SK-N-SH treated with all-trans-retinoic acid at 6 μM for 48 hours (cell line): ENCODE data around the gene GTF3C2.

Source experiments
- ATAC-seq: fragments of 200-7000 bp; cut with Tn5 transposase; 3 replicates; pipeline ENCODE4 v1.9.1; 2020; ENCODE audit warnings: mild to moderate bottlenecking, moderate library complexity
- ARNTL ChIP-seq: fragments of 450-650 bp; formaldehyde crosslinking; IDR thresholded peaks from 2 replicates; pipeline ENCODE4 v1.5.0; 2020; ENCODE audit warnings: low read depth, mild to moderate bottlenecking, moderate library complexity, borderline replicate concordance
- BACH2 ChIP-seq: fragments of 250-450 bp; sonication (Bioruptor Pico); IDR thresholded peaks from 2 replicates; pipeline ENCODE4 v1.9.0; 2021; ENCODE audit warnings: mild to moderate bottlenecking, borderline replicate concordance
- CSDC2 ChIP-seq: fragments of 250-450 bp; sonication (Bioruptor Pico); IDR thresholded peaks from 2 replicates; pipeline ENCODE4 v1.5.0; 2020; ENCODE audit warnings: mild to moderate bottlenecking, moderate library complexity
- ESRRG ChIP-seq: fragments of 250-450 bp; sonication (Bioruptor Pico); IDR thresholded peaks from 2 replicates; pipeline ENCODE4 v1.6.1; 2021; ENCODE audit warnings: mild to moderate bottlenecking
- GLIS3 ChIP-seq: fragments of 250-450 bp; sonication (Bioruptor Pico); IDR thresholded peaks from 2 replicates; pipeline ENCODE4 v1.5.0; 2020; ENCODE audit warnings: mild to moderate bottlenecking, moderate library complexity
- OSR1 ChIP-seq: fragments of 250-450 bp; sonication (Bioruptor Pico); IDR thresholded peaks from 2 replicates; pipeline ENCODE4 v1.8.0; 2022; ENCODE audit warnings: moderate library complexity, mild to moderate bottlenecking, inconsistent platforms
- PATZ1 ChIP-seq: fragments of 250-450 bp; sonication (Bioruptor Pico); IDR thresholded peaks from 2 replicates; pipeline ENCODE4 v1.8.0; 2020; ENCODE audit warnings: mild to moderate bottlenecking, moderate library complexity, borderline replicate concordance
- POU6F1 ChIP-seq: fragments of 250-450 bp; sonication (Bioruptor Pico); IDR thresholded peaks from 2 replicates; pipeline ENCODE4 v1.8.0; 2021; ENCODE audit warnings: low read depth, mild to moderate bottlenecking, moderate library complexity, borderline replicate concordance
- PPARA ChIP-seq: fragments of 250-450 bp; sonication (Bioruptor Pico); IDR thresholded peaks from 2 replicates; pipeline ENCODE4 v1.5.0; 2020; ENCODE audit warnings: mild to moderate bottlenecking, borderline replicate concordance
- RARB ChIP-seq: fragments of 250-450 bp; sonication (Bioruptor Pico); IDR thresholded peaks from 2 replicates; pipeline ENCODE4 v1.8.0; 2021; ENCODE audit warnings: mild to moderate bottlenecking, moderate library complexity
- SNAI2 ChIP-seq: fragments of 250-450 bp; sonication (Bioruptor Pico); IDR thresholded peaks from 2 replicates; pipeline ENCODE4 v1.5.0; 2020; ENCODE audit warnings: mild to moderate bottlenecking, moderate library complexity
- TCF4 ChIP-seq: fragments of 250-450 bp; sonication (Bioruptor Pico); IDR thresholded peaks from 2 replicates; pipeline ENCODE4 v1.8.0; 2021; ENCODE audit warnings: mild to moderate bottlenecking, moderate library complexity, borderline replicate concordance
- TOX ChIP-seq: fragments of 250-450 bp; sonication (Bioruptor Pico); IDR thresholded peaks from 2 replicates; pipeline ENCODE4 v1.8.0; 2021; ENCODE audit warnings: mild to moderate bottlenecking, moderate library complexity, borderline replicate concordance
- TSHZ2 ChIP-seq: fragments of 250-450 bp; sonication (Bioruptor Pico); IDR thresholded peaks from 2 replicates; pipeline ENCODE4 v1.5.0; 2020; ENCODE audit warnings: mild to moderate bottlenecking, moderate library complexity
- ZFP3 ChIP-seq: fragments of 250-450 bp; sonication (Bioruptor Pico); IDR thresholded peaks from 2 replicates; pipeline ENCODE4 v1.5.0; 2020; ENCODE audit warnings: mild to moderate bottlenecking, moderate library complexity
- ZFP30 ChIP-seq: fragments of 450-650 bp; formaldehyde crosslinking; IDR thresholded peaks from 2 replicates; pipeline ENCODE4 v1.5.0; 2022; ENCODE audit warnings: mild to moderate bottlenecking, moderate library complexity
- ZNF565 ChIP-seq: fragments of 450-650 bp; formaldehyde crosslinking; conservative IDR thresholded peaks from 2 replicates; pipeline ENCODE4 v1.5.0; 2020; ENCODE audit warnings: low read depth, mild to moderate bottlenecking, moderate library complexity
- ZNF8 ChIP-seq: fragments of 450-650 bp; formaldehyde crosslinking; IDR thresholded peaks from 2 replicates; pipeline ENCODE4 v1.5.0; 2020; ENCODE audit warnings: mild to moderate bottlenecking, moderate library complexity

Gene GTF3C2

GRCh38 chr2:27376866-27377617 lies 20.5 kb upstream of the GTF3C2 start:
- no peak for ATAC-seq
- TF ChIP-seq POU6F1 (peak; percentile 23; the same call in 1 of the 2 replicates), ZFP30 (CRISPR knock-in tag) (no peak)

- no peak for ATAC-seq
Measured at GRCh38 chr2:27376151-27376865, 19.7 kb upstream of the GTF3C2 start.

GRCh38 chr2:27375513-27376099 lies 19.0 kb upstream of the GTF3C2 start:
- no peak for ATAC-seq
- no peak for TF ChIP-seq ESRRG (CRISPR knock-in tag)
- TF ChIP-seq OSR1, result no peak

More at GRCh38 chr2:27376151-27376865, 19.7 kb upstream of the GTF3C2 start:
- no peak for TF ChIP-seq PPARA (CRISPR knock-in tag)
- no peak for TF ChIP-seq RARB
- no peak for TF ChIP-seq TOX (CRISPR knock-in tag)
- TF ChIP-seq OSR1, result no peak

GRCh38 chr2:27373567-27373966 lies 17.0 kb upstream of the GTF3C2 start:
- no peak for TF ChIP-seq TCF4 (CRISPR knock-in tag)
- TF ChIP-seq ZNF8 (CRISPR knock-in tag), result no peak
- no peak for TF ChIP-seq ZFP3 (CRISPR knock-in tag)
- no peak for TF ChIP-seq GLIS3
- TF ChIP-seq CSDC2 (CRISPR knock-in tag), result no peak
- TF ChIP-seq ZFP30 (CRISPR knock-in tag), result no peak
- no peak for TF ChIP-seq ZNF565 (CRISPR knock-in tag)
- no peak for TF ChIP-seq TSHZ2 (CRISPR knock-in tag)
- ATAC-seq, result no peak

- TF ChIP-seq BACH2 (no peak), ZFP30 (CRISPR knock-in tag) (no peak), PATZ1 (CRISPR knock-in tag) (no peak), TSHZ2 (CRISPR knock-in tag) (no peak), SNAI2 (CRISPR knock-in tag) (no peak), GLIS3 (no peak), ARNTL (CRISPR knock-in tag) (no peak)
- no peak for ATAC-seq
Measured at GRCh38 chr2:27372937-27373336, 16.4 kb upstream of the GTF3C2 start.
